Stimulated activated CD4-positive, alpha-beta T cell treated with anti-CD3 and anti-CD28 coated beads, Interleukin-12 subunit alpha, Interleukin-12 subunit beta, amount 100 ng/mL, for 48 hours (primary cell): ENCODE results near the gene CEMIP.
"Not testable (repeated sequence)": the region's sequence is repeated elsewhere in the genome, so short reads cannot be mapped to it uniquely, and the experiment has no call there.

ENCODE experiments used
- DNase-seq, 3 donors: peaks; one replicate each; pipeline ENCODE4 v3.0.0-alpha.2; 2020; ENCODE audit warnings: low read depth in 2 of 3, low spot score in 1 of 3

CEMIP gene

DNA sequence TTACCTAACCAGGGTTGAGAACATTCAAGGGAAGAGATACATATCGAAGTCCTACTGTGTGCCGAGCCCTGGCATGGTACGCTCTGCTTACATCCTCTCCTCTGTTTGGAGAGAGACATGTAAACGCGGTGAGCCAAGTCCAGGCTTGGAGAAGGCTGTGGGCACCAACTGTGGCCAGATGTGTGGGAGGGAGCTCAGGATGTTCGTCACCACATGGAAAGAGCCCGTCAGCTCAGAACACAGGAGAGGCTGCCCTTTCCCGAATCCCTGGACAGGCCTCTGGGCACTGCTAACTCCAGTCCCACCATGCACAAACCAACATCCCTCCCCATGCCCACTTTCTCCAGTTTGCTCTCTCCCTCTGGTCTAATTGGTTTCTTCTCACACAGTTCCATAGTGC, 167.4 kb downstream of the CEMIP start:
- no peak for DNase-seq

DNA sequence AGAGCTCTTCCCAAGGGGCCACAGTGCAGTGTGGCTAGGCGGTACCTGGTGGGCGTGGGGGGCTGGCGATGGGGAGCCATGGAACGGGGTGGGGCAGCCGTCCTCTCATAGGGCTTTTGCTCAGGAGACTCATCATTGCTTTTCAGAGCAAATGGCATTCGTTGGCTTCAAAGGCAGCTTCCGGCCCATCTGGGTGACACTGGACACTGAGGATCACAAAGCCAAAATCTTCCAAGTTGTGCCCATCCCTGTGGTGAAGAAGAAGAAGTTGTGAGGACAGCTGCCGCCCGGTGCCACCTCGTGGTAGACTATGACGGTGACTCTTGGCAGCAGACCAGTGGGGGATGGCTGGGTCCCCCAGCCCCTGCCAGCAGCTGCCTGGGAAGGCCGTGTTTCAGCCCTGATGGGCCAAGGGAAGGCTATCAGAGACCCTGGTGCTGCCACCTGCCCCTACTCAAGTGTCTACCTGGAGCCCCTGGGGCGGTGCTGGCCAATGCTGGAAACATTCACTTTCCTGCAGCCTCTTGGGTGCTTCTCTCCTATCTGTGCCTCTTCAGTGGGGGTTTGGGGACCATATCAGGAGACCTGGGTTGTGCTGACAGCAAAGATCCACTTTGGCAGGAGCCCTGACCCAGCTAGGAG, 169.6 kb downstream of the CEMIP start:
- no peak for DNase-seq

DNA sequence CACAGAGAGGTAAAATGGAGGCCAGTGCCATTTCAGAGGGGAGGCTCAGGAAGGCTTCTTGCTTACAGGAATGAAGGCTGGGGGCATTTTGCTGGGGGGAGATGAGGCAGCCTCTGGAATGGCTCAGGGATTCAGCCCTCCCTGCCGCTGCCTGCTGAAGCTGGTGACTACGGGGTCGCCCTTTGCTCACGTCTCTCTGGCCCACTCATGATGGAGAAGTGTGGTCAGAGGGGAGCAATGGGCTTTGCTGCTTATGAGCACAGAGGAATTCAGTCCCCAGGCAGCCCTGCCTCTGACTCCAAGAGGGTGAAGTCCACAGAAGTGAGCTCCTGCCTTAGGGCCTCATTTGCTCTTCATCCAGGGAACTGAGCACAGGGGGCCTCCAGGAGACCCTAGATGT, 170.6 kb downstream of the CEMIP start:
- no peak for DNase-seq

DNA sequence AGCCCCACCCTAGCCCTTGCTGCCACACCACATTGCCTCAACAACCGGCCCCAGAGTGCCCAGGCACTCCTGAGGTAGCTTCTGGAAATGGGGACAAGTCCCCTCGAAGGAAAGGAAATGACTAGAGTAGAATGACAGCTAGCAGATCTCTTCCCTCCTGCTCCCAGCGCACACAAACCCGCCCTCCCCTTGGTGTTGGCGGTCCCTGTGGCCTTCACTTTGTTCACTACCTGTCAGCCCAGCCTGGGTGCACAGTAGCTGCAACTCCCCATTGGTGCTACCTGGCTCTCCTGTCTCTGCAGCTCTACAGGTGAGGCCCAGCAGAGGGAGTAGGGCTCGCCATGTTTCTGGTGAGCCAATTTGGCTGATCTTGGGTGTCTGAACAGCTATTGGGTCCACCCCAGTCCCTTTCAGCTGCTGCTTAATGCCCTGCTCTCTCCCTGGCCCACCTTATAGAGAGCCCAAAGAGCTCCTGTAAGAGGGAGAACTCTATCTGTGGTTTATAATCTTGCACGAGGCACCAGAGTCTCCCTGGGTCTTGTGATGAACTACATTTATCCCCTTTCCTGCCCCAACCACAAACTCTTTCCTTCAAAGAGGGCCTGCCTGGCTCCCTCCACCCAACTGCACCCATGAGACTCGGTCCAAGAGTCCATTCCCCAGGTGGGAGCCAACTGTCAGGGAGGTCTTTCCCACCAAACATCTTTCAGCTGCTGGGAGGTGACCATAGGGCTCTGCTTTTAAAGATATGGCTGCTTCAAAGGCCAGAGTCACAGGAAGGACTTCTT, 171.3 kb downstream of the CEMIP start:
- no peak for DNase-seq

DNA sequence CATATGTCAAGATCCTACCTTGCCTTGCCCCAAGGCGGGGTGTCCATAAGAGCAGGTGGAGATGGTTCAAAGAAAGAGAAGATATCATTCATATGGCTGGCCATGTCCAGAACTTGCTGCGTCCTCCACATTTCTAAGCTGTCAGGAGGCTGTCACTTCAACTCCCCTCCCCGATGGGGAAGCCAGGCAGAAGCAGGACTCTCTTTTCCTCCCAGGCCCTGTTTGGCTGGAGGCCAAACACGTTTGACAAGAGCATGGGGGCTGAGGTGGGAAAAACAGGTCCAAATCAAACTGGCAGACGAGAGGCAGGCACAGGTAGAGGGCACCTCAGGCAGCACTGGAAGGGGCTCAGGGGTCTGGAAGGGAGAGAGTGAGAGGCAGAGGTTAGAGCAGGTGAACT, 172.8 kb downstream of the CEMIP start:
- DNase-seq, result no peak

DNA sequence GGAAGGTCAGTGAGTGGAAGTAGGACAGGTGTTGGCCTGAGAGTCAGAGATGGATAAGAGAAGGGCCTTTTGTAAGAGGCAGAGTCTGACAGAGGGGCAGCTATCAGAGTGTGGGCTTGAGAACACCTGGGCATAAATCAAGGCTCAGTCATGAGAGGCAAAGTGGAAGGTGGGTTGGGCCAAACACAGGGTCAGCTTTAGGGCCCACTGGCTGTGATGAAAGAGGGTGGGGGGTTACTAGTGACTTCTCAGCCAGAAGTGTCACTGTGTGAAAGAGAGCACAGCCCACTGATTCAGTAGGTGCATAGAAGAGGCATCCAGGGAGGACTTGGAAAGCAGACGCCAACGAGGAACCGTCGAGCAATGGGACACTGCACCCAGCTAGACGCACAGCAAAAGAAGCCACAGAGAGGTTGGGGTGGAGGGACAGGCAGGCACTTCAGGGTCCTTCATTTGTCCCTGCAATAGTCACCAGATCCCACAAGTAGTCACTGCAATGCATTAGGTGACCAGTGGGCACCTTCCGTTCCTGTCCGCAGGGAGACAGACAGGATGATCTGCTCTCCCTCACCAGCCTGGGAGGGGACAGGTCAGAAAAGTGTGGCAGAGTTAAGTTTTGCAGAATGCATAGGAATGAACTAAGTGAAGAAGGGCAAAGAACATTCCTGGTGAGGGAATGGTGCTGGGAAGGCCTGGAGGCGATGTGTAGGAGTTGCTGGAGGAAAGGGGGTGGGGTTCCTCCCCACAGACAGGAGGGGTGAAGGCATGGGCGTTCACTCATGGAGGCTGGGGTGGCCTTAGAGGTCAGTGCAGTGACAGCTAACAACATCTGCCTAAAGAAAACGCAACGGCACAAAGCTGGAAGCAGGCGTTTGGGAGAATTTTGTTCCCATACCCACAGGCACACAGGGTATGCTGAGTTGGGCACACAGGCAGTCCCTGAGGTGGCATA, 174.1 kb downstream of the CEMIP start:
- no peak for DNase-seq

DNA sequence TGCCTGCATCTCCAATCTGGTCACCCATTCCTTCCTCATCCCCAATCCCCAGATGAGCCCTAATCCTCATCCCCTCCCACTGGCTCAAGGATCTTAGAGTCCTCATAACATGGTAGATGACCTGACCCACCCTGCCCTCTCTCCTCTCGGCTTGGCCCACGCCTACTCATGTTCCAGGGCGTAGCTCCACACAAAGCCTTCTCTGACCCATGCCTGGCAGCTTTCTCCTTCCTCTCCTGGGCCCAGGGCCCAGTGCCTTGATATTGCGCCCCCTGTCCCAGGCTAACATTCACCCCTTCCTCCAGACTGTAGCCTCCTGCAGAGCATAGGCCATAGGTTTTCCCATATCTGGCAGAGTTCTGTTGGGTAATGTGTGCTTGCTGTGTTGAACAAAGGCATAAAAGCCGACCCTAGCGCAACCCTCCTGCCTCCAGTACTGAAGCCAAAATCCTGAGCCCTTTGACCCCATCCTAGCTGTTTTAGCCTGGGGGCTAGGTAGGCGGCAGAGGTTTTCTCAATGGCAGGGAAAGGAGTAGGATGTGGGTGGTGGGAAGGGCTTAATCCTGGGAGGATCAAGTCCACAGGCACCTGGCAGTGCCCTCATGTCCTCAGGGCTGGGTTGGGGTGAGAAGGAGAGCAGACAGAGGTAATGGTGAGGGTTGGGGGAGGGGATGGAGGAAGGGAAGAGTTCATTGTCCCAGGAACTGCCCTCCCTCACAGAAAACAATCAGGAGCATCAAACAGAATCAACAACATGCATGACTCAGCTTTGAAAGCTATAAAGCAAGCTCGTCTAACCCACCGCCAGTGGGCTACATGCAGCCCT, 175.0 kb downstream of the CEMIP start:
- DNase-seq, result no peak

DNA sequence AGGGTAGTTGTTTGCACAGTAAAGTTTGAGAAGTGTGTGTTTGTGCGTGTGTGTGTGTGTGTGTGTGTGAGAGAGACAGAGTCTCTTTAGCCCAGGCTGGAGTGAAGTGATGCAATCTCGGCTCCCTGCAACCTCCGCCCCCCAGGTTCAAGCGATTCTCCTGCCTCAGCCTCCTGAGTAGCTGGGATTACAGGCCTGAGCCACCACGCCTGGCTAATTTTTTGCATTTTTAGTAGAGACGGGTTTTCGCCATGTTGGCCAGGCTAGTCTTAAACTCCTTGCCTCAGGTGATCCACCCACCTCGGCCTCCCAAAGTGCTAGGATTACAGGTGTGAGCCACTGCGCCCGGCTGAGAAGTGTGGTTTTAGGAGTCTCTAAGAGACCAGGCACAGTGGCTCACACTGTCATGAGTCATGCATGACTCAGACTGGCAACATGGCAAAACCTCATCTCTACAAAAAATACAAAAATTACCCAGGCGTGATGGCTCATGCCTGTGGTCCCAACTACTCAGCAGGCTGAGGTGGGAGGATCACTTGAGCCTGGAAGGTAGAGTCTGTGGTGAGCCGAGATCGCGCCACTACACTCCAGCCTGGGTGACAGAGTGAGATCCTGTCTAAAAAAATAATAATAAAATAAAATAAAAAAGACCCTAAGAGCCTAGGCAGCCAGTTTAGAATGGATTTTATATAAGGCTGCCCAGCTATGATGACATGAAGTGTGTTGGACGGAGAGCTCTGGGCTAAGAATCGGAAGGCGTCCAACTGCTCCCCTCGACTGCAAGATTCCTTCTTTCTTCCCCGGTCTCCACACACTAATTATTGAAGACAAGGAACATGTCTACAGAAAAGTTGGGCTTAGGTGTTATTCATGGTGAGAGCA, 176.6 kb downstream of the CEMIP start:
- peak; percentile 52 to 62 (median 60) for DNase-seq

DNA sequence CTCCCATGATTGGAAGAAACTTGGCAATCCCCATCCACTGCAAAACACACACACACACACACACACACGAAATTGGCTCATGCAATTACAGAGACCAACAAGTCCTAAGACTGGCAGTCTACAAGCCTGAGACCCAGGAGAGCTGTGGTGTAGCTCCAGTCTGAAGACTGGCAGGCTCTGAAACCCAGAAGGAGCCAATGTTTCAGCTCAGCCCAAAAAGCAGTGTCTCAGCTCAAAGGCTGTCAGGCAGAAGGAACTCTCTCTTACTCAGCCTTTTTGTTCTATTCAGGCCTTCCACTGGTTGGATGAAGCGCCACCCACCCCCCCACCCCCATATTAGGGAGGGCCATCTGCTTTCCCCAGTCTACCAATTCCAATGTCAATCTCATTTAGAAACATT, 178.4 kb downstream of the CEMIP start:
- DNase-seq, result no peak

DNA sequence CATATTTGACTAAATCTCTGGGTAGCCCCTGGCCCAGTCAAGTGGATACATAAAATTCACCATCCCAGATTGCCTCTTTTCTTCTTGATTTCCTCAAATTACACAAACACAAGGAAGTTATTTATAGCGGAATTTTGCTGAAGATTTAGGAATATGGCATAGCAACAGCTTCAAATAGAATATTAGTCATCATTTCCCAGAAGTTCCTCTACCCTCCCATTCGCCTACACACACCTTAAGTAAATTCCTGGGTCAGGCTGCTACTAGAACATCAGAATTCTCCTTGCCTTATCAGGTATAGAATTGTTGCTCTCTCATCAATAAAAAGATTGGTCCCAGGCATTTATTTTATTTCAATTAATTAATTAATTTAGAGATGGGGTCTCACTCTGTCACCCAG, 178.8 kb downstream of the CEMIP start:
- no peak for DNase-seq

DNA sequence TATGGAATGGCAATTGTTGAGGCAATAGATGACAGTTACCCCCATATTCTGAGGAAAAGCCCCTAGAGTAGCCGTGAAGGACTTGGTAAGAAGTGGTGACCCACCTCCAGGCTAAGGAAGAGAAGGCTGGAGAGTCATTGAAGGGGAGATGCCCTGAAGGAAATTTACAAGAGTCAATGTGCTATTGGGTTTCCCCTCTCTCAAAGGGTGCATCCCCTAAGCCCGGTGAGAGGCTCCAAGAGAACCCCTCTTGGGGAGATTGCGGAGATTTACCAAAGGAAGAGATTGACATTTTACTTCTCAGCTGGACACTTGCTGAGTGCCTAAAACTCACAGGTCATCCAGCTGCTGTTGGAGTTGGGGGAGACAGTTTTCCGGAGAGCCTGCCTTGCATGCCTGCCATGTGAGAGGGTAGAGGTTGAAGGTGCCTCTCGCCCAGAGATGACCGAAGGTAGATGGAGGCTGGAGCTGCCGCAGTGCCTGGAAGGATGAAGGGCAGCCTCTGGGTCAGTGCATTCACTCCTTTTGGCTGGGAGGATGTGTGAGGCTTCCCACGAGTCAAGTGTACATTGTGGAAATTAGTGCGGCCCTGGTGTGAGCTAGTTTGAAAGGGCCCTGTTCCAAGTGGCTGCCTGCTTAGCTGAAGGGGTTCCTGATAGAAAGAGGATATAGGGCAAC, 179.8 kb downstream of the CEMIP start:
- DNase-seq, result no peak

DNA sequence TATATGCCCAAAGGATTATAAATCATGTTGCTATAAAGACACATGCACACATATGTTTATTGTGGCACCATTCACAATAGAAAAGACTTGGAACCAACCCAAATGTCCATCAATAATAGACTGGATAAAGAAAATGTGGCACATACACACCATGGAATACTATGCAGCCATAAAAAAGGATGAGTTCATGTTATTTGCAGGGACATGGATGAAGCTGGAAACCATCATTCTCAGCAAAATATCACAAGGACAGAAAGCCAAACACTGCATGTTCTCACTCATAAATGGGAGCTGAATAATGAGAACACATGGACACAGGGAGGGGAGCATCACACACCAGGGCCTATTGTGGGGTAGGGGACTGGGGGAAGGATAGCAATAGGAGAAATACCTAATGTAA, 186.3 kb downstream of the CEMIP start:
- not testable (repeated sequence) for DNase-seq

DNA sequence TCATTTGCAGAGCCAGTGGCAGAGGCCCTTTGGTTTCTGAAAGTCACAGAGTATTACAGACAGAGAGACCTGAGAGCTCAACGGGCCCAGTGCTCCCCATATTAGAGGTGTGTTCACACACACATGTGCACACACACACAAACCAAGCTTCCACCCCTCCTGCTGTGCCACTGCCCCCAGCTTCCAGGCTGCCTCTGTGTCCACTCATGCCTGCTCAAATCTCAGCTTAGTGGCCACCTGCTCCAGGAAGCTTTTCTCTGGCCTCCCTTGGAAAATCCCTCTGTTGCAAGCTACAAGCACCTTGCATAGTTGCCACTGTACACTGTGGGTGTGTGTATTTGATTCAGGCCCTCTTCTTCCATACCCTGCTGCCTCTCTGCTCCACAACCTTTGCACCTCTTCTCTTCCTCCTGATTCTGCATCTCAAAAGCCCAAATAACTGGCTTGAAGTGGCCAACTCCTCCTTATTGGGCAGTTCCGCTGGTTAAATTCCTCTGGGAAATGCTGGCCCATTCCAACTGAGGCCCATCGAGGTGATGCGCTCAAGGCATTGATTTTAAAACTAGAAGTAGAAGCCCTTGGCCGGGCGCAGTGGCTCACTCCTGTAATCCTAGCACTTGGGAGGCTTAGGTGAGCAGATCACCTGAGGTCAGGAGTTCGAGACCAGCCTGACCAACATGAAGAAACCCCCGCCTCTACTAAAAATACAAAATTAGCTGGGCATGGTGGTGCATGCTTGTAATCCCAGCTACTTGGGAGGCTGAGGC, 187.4 kb downstream of the CEMIP start:
- DNase-seq, result no peak

DNA sequence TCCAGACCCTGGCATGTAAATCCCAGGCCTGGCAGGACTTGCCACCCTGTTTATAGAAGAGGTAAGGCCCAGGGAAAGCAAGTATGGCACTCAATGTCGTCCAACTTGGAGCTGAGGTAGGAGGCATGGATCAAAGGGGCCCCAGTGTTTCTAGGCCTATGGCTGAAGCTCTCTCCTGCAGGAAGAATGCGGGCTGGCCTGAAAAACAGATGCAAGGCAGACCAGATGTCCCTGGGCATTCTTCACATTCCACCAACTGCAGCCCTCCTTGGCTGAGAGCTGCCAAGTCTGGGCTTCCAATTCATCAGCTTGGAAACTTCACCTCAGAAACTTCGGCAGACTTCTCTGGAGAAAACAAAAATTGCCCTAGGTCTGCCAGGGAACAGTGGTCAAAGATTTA, 188.3 kb downstream of the CEMIP start:
- no peak for DNase-seq

DNA sequence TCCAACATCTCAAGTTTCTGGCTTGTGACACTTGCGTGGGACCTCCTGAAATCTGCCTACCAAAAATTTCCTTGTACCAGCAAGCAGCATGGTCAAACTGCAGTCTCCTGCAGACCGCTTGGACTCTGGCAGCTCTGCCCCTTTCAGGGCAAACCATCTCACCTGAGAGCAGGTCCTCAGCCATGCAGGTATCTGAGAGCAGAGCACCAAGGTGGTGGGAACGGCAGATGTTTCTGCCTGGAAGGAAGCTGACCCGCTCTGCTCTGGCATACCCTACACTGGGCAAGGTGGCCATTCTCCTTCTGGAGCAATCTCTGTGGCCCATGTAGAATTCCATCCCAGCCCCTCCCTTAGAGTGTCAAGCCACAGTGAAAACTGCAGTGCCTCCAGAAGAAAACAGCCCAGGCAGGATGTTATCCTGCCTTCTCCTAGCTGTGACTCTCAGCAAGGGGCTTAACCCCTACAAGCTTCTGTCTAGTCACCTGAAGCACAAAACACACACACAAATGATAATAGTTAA, 188.9 kb downstream of the CEMIP start:
- no peak for DNase-seq

DNA sequence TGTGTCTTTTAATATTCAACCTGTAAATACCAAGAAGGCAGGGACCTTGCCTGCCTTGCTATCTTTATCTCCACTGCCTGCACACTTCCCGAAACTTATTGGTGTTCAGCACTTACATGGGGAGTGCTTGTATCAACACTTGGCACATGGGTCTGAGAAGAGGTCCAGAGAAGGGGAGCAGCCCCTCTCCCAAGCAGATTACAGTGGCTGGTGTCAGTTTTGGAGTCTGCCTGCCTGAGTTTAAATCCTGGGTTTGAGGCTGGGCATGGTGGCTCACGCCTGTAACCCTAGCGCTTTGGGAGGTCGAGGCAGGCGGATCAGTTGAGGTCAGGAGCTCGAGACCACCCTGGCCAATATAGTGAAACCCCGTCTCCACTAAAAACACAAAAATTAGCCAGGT, 190.1 kb downstream of the CEMIP start:
- DNase-seq, result no peak

DNA sequence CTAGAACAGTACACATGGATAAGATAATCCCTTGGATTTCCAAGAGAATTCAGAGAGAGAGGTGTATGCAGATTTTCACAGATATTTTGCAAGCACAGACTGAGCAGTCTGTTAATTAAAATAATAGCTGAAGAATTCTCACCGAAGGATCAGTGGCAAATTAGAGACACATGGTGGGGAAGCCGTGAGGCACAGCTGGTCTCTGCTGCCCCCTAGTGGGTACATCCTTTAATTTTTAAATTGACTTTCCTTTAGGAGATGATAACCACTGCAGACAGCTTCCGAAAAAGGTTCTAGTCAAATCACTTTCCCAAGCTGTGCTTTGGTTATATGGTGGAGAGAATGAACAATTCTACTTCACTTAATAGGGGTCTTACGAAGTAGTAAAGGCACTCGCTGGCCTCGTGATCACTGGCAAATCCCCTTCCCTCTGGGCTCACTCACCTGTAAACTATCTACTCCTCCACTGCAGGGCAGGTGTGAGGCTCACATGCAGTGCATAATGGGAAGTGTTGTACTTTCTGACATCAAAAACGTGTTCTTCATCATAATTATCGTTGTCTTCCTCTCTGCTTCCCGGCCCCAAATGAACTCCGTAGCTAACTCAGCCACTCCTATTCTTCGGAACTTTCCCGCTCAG, 191.0 kb downstream of the CEMIP start:
- DNase-seq, result peak in 2 of 3 donors; percentile 31 to 72

DNA sequence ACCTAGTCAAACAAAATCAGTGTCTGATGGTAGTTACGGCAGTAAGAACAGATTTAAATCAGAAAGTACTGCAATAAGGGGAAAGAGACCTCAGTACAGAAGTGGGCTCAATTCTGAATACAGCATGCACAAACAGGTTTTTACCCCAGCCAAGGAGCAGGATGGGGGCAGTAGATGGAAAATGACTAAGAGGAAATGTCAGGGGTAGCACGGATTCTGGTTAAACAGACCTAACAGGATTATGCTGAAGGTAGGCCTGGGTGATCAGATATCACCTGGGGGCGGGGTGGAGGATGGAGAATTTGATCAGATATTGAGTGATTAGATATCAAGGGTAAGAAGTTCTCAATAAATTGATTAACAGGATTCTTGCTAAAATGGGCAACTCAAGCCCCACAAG, 191.5 kb downstream of the CEMIP start:
- DNase-seq, result no peak
